HG02763 (cell line): ENCODE data around the gene LRRC4B.
A peak's percentile ranks its signal among the peaks of the same experiment; 100 is the strongest.
"Not testable (repeated sequence)": the region's sequence is repeated elsewhere in the genome, so short reads cannot be mapped to it uniquely, and the experiment has no call there.

Experiments used
- ATAC-seq: cut with Tn5 transposase; IDR thresholded peaks from one replicate; pipeline ENCODE4 v1.9.1; 2021; ENCODE audit warnings: mild to moderate bottlenecking, moderate library complexity; ENCODE audit not compliant: unreplicated experiment

LRRC4B gene

GRCh38 chr19:50489461-50490011, 78.7 kb downstream of the LRRC4B start:
- ATAC-seq, result no peak

GRCh38 chr19:50488389-50489194, 79.6 kb downstream of the LRRC4B start:
- no peak for ATAC-seq

GRCh38 chr19:50486823-50487515, 81.3 kb downstream of the LRRC4B start:
- no peak for ATAC-seq

DNA sequence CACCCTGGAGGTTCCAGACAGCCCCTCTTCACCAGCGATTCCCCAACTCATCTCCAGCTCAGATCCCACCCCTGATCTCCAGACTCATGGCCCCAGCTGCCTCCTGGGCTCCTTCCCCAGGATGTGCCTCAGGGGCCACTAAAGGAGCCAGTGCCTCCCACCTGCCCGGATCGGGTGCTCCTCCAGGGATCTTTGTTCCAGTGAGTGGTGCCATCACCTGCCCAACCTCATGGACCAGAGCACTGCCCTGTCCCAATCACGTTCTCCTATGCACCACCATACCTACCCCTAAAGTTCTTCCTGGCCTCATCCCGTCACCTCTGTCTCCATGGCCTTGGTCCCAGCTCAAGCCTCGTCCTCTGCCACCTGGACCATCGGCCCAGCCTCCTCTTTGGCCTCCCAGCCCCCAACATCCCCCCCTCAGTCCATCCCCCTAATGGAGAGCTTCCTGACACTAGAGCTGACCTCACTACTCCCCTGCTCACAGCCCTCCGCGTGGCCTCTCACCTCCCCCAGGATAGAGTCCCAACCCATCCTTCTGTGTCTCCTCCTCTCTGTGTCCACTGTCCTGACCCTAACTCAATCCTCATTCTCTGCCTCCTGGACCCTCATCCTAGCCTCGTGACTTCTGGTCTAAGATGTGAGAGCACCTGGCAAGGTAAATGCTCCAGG, 82.8 kb downstream of the LRRC4B start:
- ATAC-seq, result no peak

DNA sequence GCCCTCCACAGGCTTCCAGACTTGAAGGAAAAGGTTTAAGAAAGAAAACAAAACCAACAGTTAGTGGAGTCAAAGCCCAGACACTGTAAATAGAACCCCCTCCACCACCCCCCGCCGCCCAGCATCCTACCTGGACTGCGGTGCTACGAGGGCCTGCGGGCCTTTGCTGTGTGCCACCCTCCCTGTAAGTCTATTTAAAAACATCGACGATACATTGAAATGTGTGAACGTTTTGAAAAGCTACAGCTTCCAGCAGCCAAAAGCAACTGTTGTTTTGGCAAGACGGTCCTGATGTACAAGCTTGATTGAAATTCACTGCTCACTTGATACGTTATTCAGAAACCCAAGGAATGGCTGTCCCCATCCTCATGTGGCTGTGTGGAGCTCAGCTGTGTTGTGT, 85.3 kb downstream of the LRRC4B start:
- no peak for ATAC-seq

DNA sequence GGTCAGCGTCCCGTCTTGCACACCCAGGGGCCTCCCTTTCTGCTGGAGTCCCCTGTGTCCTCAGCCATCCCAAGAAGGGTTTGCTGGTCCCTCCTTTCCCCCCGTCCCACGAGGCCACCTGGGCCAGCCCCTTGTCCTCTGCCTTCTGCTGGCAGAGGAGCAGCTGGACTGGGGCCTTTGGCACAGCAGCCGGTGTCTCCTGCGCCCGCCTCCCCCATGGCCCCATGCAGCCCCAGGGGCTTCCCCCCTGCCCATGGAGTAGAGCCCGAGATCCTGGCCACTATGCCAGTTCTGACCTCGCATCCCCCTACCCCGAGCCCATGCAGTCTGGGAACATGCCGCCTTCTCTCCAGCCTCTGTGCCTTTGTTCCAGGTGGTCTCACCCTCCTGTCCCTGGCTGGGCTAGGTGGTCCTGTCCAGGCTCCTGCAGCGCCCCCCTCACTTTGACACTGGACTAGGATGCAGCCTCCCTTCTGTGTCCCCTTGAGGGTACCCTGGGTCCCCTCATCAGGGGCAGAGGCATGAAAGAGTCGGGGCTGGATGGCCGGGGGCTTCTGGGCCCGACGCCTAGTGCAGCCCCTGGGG, 85.9 kb downstream of the LRRC4B start:
- no peak for ATAC-seq

GRCh38 chr19:50481351-50482149, 86.7 kb downstream of the LRRC4B start:
- ATAC-seq, result no peak

DNA sequence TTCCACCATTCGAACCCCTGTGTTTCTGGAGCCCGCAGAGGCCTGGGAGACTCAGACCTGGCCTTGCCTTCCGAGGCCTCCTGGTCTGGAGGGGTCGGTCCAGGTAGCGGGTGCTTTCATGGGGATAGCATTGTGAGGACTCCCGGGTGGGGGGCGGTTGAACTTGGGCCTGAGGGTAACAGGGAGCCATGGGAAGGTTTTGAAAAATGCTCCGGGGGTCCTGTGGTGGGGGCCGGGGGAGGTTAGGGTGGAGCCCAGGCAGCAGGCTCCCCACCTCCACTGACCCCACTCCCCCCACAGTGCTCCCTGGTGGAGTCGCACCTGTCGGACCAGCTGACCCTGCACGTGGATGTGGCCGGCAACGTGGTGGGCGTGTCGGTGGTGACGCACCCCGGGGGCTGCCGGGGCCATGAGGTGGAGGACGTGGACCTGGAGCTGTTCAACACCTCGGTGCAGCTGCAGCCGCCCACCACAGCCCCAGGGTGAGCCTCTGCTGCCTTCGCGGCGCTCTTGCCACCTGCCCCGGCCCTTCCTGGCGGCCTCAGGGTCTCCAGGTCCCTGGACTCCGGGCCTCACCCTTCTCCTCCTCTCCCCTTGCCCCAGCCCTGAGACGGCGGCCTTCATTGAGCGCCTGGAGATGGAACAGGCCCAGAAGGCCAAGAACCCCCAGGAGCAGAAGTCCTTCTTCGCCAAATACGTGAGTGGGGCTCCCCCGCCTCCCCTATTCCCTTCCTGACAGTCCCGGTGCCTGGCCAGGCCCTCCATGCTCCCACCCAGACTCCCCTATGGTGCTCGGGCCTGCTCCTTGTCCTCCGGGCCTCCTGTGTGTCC, 87.7 kb downstream of the LRRC4B start:
- ATAC-seq, result no peak

DNA sequence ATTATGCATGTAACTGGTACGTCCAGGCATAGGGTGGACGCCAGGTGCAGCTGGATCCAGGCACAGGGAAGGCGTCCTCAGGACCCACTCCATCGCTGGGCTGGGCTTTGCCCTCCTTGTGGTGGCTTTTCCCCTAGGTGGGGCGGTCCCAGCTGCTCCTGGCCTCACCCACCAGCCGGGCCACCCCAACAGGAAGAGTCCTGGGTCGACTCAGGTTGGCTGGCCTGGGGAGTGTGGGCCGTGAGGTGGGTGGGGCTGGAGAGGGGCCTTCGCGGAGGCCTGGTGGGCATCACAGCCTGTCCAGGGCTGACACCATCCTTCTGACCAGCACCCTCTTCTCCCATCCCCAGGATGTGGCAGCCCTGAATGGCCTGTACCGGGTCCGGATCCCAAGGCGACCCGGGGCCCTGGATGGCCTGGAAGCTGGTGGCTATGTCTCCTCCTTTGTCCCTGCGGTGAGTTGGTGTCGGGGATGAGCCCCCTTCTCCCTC, 88.4 kb downstream of the LRRC4B start:
- no peak for ATAC-seq

GRCh38 chr19:50478901-50479715, 89.1 kb downstream of the LRRC4B start:
- ATAC-seq, result no peak

GRCh38 chr19:50477751-50478515, 90.3 kb downstream of the LRRC4B start:
- ATAC-seq, result no peak

DNA sequence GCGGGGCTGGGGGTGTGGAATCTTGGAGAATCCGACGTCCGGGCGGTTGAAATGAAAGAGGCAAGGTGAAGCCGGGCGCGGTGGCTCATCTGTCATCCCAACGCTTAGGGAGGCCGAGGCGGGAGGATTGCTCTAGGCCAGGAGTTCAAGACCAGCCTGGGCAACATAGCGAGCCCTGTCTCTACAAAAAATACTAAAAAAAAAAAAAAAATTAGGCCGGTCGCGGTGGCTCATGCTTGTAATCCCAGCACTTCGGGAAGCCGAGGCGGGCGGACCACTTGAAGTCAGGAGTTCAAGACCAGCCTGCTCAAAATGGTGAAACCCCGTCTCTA, 91.4 kb downstream of the LRRC4B start:
- no peak for ATAC-seq

DNA sequence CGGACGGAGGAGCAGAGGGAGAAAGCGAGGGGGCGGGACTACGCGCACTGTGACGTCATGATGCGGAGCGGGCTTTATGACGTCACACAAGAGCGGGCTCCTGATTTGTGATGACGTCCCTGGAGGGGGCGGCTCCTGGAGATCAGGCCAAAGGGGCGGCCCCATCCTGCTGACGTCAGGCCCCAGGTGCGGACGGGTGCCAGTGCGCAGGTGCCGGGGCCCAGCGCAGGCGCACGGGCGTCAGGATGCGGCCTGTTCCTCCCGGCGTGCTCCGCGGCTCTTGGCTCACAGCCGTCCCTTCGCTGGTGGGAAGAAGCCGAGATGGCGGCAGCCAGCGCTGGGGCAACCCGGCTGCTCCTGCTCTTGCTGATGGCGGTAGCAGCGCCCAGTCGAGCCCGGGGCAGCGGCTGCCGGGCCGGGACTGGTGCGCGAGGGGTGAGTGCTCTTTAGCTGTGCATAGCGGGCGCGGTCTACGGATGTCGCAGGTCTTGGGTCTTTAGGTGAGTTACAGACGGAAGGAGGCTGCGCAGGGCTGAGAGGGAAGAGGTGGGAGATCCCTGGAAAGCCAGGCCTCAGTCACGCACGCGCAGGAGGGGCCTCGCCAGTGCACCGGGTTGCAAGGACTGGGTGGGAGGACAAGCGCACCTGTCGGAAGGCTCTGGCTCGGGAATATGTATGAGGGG, 91.9 kb downstream of the LRRC4B start, which contains the start of the genes EMC10 and GARIN5A:
EMC10 (plus strand) TSS at position 284 of the 683 bp plus-strand sequence; CDS start at position 322, 38 bp downstream.
GARIN5A (minus strand) TSS at position 625 of the 683 bp plus-strand sequence; CDS start at position 165, 460 bp downstream.
- ATAC-seq, result peak; percentile 82

- peak; percentile 24 for ATAC-seq
Measured at GRCh38 chr19:50475736-50476223, 92.5 kb downstream of the LRRC4B start.

DNA sequence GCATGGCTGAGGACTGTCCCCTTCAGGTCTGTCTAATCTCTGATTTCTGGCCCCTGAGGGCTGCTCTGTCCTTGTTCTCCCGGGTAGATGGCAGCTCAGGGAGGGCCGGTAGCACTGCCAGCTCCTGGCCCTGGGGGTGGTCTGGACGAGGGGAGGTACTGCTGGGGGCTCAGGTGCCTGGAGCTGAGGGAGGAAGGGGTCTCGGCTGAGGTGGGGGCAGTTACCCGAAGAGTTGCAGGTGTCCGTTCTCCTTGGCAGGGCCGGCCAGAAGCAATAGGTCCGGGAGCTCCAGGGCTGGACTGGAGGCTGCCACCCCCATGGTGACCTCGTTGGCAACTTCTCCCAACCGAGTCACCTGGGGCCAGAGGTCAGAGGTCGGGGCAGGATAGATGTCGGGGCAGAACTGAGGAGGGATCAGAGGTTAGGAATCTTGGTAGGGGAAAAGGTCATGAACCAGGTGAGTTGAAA, 93.1 kb downstream of the LRRC4B start:
- ATAC-seq, result no peak

GRCh38 chr19:50473336-50473735, 94.9 kb downstream of the LRRC4B start:
- not testable (repeated sequence) for ATAC-seq

GRCh38 chr19:50468818-50469217, 99.4 kb downstream of the LRRC4B start:
- ATAC-seq, result no peak
